ENCODE data around the gene IL11.

Gene IL11

GRCh38 chr19:55321466-55322137 is 48.7 kb downstream of the IL11 start:
- DNase-seq, result no peak

GRCh38 chr19:55320844-55321419 is 49.3 kb downstream of the IL11 start:
- DNase-seq, result no peak

- DNase-seq, result no peak
These were observed 50.5 kb downstream of the IL11 start for GRCh38 chr19:55319785-55320184.

- no peak for DNase-seq
These were observed 53.6 kb downstream of the IL11 start for GRCh38 chr19:55316646-55317045.

- DNase-seq, result no peak
These were observed 54.2 kb downstream of the IL11 start for GRCh38 chr19:55315956-55316525.

GRCh38 chr19:55314396-55314795 is 55.9 kb downstream of the IL11 start:
- DNase-seq, result no peak
